ENCODE results near the gene ZNF688. TPM values are rescaled to one million over a fixed set of nuclear protein-coding genes. Genes with fewer than 3 reads are reported as not detected.

ZNF688 gene
- total and polyA plus RNA-seq, 2 of the 13 experiments (the other 11 are each of a cell fraction or from before 2014, with no cell fraction given) = 2.4 to 5.4 TPM

GRCh38 chr16:30521873-30522641, 49.5 kb downstream of the ZNF688 start (continued):
- TF ChIP-seq, protein P1, sequence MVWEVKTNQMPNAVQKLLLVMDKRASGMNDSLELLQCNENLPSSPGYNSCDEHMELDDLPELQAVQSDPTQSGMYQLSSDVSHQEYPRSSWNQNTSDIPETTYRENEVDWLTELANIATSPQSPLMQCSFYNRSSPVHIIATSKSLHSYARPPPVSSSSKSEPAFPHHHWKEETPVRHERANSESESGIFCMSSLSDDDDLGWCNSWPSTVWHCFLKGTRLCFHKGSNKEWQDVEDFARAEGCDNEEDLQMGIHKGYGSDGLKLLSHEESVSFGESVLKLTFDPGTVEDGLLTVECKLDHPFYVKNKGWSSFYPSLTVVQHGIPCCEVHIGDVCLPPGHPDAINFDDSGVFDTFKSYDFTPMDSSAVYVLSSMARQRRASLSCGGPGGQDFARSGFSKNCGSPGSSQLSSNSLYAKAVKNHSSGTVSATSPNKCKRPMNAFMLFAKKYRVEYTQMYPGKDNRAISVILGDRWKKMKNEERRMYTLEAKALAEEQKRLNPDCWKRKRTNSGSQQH (CRISPR knock-in tag; IDR thresholded peaks at IDR 0.05; ENCODE audit: low read depth) = peak; percentile 70; the same call in 1 of the 2 replicates
- TF ChIP-seq, protein P2, sequence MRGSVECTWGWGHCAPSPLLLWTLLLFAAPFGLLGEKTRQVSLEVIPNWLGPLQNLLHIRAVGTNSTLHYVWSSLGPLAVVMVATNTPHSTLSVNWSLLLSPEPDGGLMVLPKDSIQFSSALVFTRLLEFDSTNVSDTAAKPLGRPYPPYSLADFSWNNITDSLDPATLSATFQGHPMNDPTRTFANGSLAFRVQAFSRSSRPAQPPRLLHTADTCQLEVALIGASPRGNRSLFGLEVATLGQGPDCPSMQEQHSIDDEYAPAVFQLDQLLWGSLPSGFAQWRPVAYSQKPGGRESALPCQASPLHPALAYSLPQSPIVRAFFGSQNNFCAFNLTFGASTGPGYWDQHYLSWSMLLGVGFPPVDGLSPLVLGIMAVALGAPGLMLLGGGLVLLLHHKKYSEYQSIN (CRISPR knock-in tag; IDR thresholded peaks at IDR 0.05; ENCODE audit: borderline replicate concordance) = no peak
- TF ChIP-seq ATF7-NPFF (CRISPR knock-in tag; IDR thresholded peaks at IDR 0.05; ENCODE audit: low read depth) = 0 out of 2 replicates have a peak, but pooled peaks have one; percentile 40
- TF ChIP-seq NFKB2 (CRISPR knock-in tag; IDR thresholded peaks at IDR 0.05; ENCODE audit: borderline replicate concordance) = 0 out of 2 replicates have a peak, but pooled peaks have one; percentile 42
- TF ChIP-seq LBX2 (CRISPR knock-in tag; IDR thresholded peaks at IDR 0.05; ENCODE audit: borderline replicate concordance) = no peak
- TF ChIP-seq, protein P3, sequence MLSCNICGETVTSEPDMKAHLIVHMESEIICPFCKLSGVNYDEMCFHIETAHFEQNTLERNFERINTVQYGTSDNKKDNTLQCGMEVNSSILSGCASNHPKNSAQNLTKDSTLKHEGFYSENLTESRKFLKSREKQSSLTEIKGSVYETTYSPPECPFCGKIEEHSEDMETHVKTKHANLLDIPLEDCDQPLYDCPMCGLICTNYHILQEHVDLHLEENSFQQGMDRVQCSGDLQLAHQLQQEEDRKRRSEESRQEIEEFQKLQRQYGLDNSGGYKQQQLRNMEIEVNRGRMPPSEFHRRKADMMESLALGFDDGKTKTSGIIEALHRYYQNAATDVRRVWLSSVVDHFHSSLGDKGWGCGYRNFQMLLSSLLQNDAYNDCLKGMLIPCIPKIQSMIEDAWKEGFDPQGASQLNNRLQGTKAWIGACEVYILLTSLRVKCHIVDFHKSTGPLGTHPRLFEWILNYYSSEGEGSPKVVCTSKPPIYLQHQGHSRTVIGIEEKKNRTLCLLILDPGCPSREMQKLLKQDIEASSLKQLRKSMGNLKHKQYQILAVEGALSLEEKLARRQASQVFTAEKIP (CRISPR knock-in tag; IDR thresholded peaks at IDR 0.05; ENCODE audit: borderline replicate concordance) = no peak
- no peak for TF ChIP-seq ZMYM3 (CRISPR knock-in tag; IDR thresholded peaks at IDR 0.05)
- peak; percentile 27 for TF ChIP-seq FOXA3 (CRISPR knock-in tag; IDR thresholded peaks at IDR 0.05)
- 0 out of 2 replicates have a peak, but pooled peaks have one; percentile 20 for TF ChIP-seq ZNF644 (CRISPR knock-in tag; IDR thresholded peaks at IDR 0.05; ENCODE audit: low read depth)
- TF ChIP-seq HOMEZ (CRISPR knock-in tag; IDR thresholded peaks at IDR 0.05; ENCODE audit: low read depth) = 0 out of 2 replicates have a peak, but pooled peaks have one; percentile 51
- TF ChIP-seq ZNF350 (CRISPR knock-in tag; IDR thresholded peaks at IDR 0.05; ENCODE audit: borderline replicate concordance, low read depth) = peak; percentile 61; the same call in 1 of the 2 replicates
- TF ChIP-seq ZFP82 (CRISPR knock-in tag; IDR thresholded peaks at IDR 0.05; ENCODE audit: borderline replicate concordance) = no peak
- peak; percentile 60 for TF ChIP-seq MXD4 (CRISPR knock-in tag; IDR thresholded peaks at IDR 0.05)
- TF ChIP-seq SRY (CRISPR knock-in tag; IDR thresholded peaks at IDR 0.05) = peak; percentile 79
- TF ChIP-seq RFXAP (CRISPR knock-in tag; IDR thresholded peaks at IDR 0.05; ENCODE audit: borderline replicate concordance) = peak; percentile 48; the same call in 1 of the 2 replicates
- TF ChIP-seq ZNF780A (CRISPR knock-in tag; IDR thresholded peaks at IDR 0.05) = no peak
- peak; percentile 74 for TF ChIP-seq ZNF776 (CRISPR knock-in tag; IDR thresholded peaks at IDR 0.05)
- TF ChIP-seq, protein P4, sequence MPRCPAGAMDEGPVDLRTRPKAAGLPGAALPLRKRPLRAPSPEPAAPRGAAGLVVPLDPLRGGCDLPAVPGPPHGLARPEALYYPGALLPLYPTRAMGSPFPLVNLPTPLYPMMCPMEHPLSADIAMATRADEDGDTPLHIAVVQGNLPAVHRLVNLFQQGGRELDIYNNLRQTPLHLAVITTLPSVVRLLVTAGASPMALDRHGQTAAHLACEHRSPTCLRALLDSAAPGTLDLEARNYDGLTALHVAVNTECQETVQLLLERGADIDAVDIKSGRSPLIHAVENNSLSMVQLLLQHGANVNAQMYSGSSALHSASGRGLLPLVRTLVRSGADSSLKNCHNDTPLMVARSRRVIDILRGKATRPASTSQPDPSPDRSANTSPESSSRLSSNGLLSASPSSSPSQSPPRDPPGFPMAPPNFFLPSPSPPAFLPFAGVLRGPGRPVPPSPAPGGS (CRISPR knock-in tag; IDR thresholded peaks at IDR 0.05) = 0 out of 2 replicates have a peak, but pooled peaks have one; percentile 62
- peak; percentile 34 for TF ChIP-seq ZMYM4 (CRISPR knock-in tag; IDR thresholded peaks at IDR 0.05)
- 0 out of 2 replicates have a peak, but pooled peaks have one; percentile 49 for TF ChIP-seq KLF6 (CRISPR knock-in tag; IDR thresholded peaks at IDR 0.05)
- peak; percentile 56; the same call in 1 of the 2 replicates for TF ChIP-seq YEATS4 (CRISPR knock-in tag; IDR thresholded peaks at IDR 0.05; ENCODE audit: borderline replicate concordance)
- 0 out of 2 replicates have a peak, but pooled peaks have one; percentile 57 for TF ChIP-seq MIXL1 (CRISPR knock-in tag; IDR thresholded peaks at IDR 0.05)

All from HepG2 (cell line).